Measurements from ENCODE around the gene PAPPA.

GRCh38 chr9:116409129-116409528, 255.5 kb downstream of the PAPPA start:
- TF ChIP-seq EZH2 (IDR thresholded peaks at IDR 0.05; ENCODE audit: borderline replicate concordance, low read depth, low read length) (no peak), POLR2AphosphoS2 (IDR thresholded peaks at IDR 0.05; ENCODE audit: low read length) (no peak), TCF7L2 (IDR thresholded peaks at IDR 0.05; ENCODE audit: low read depth, low read length) (no peak), CTCFL (IDR thresholded peaks at IDR 0.05; ENCODE audit: borderline replicate concordance, insufficient read depth, low read depth, low read length, poor library complexity, severe bottlenecking) (no peak)
